ENCODE measurements around the gene NDEL1. TPM values are rescaled to one million over a fixed set of nuclear protein-coding genes. Genes with fewer than 3 reads are reported as not detected.

Gene NDEL1
- total and polyA plus RNA-seq, 9 of the 15 experiments (the other 6 are each of a cell fraction or from before 2014, with no cell fraction given), result 0.86 to 30.5 (median 22.7) TPM

GRCh38 chr17:8409966-8410882, 25.5 kb upstream of the NDEL1 start (continued):
- TF ChIP-seq ZNF785 (CRISPR knock-in tag; IDR thresholded peaks at IDR 0.05) (no peak), ZNF830 (CRISPR knock-in tag; IDR thresholded peaks at IDR 0.05) (no peak), STAT5B (CRISPR knock-in tag; IDR thresholded peaks at IDR 0.05) (no peak), ZNF511 (CRISPR knock-in tag; IDR thresholded peaks at IDR 0.05) (no peak), ZHX1 (conservative IDR thresholded peaks at IDR 0.05; ENCODE audit: low read length) (no peak), CSDE1 (IDR thresholded peaks at IDR 0.05) (no peak), PATZ1 (CRISPR knock-in tag; IDR thresholded peaks at IDR 0.05; ENCODE audit: borderline replicate concordance) (no peak), MLX (CRISPR knock-in tag; conservative IDR thresholded peaks at IDR 0.05) (no peak), ZNF436 (CRISPR knock-in tag; IDR thresholded peaks at IDR 0.05) (no peak), TCFL5 (CRISPR knock-in tag; conservative IDR thresholded peaks at IDR 0.05) (no peak), BCOR (IDR thresholded peaks at IDR 0.05) (no peak), IFI16 (CRISPR knock-in tag; IDR thresholded peaks at IDR 0.05) (no peak), PRPF4 (IDR thresholded peaks at IDR 0.05; ENCODE audit: insufficient read depth, low read depth, low read length, poor library complexity, severe bottlenecking) (no peak), STAT5A (IDR thresholded peaks at IDR 0.05; ENCODE audit: borderline replicate concordance, low read length) (no peak), GTF2E2 (tag; IDR thresholded peaks at IDR 0.05) (no peak), NR2F6 (CRISPR knock-in tag; IDR thresholded peaks at IDR 0.05) (no peak), RFX1 (IDR thresholded peaks at IDR 0.05) (no peak), SMARCB1 (IDR thresholded peaks at IDR 0.05; ENCODE audit: insufficient read length, low read depth) (no peak), ZNF347 (CRISPR knock-in tag; IDR thresholded peaks at IDR 0.05; ENCODE audit: low read depth) (no peak), SMAD2 (IDR thresholded peaks at IDR 0.05; ENCODE audit: low read depth, low read length) (no peak), CCAR2 (IDR thresholded peaks at IDR 0.05; ENCODE audit: low read depth, low read length) (no peak), GTF2B (IDR thresholded peaks at IDR 0.05; ENCODE audit: extremely low read depth, insufficient read length) (no peak), CREM (IDR thresholded peaks at IDR 0.05; ENCODE audit: low read depth) (0 out of 2 replicates have a peak, but pooled peaks have one; percentile 3)

All from K562 (cell line).